RWPE1 (cell line): ENCODE data around the gene CPNE2.
A peak's percentile ranks its signal among the peaks of the same experiment; 100 is the strongest.
"Not testable (repeated sequence)": the region's sequence is repeated elsewhere in the genome, so short reads cannot be mapped to it uniquely, and the experiment has no call there.

Experiments used
- CTCF ChIA-PET: fragments of 350-600 bp; sonication (Branson Sonifier 250); formaldehyde crosslinking; extraction: SDS; loops from one replicate; lab custom pipeline; 2021; lab: Yijun Ruan, JAX
- POLR2A ChIA-PET: fragments of 400-600 bp; formaldehyde crosslinking; extraction: SDS; loops from one replicate; lab custom pipeline; 2020; ENCODE audit warnings: antibody characterized with exemption; ENCODE audit not compliant: low non-redundant PET; lab: Yijun Ruan, JAX
- DNase-seq: peaks from one replicate; pipeline ENCODE4 v3.0.0; 2012; ENCODE audit warnings: low spot score
- H3K27ac ChIP-seq: fragments of 450-650 bp; 2 replicates; pipeline ENCODE4 v1.5.1; 2017
- TF ChIP-seq, protein P1 (sequence below): fragments of 450-650 bp; conservative IDR thresholded peaks from 2 replicates; pipeline ENCODE4 v1.5.1; 2017; ENCODE audit warnings: low read depth, mild to moderate bottlenecking

CPNE2 gene

GRCh38 chr16:57093666-57094564 lies 1.5 kb downstream of the CPNE2 start:
- peak overlapping the region; percentile 77 for H3K27ac ChIP-seq
- TF ChIP-seq, protein P1, sequence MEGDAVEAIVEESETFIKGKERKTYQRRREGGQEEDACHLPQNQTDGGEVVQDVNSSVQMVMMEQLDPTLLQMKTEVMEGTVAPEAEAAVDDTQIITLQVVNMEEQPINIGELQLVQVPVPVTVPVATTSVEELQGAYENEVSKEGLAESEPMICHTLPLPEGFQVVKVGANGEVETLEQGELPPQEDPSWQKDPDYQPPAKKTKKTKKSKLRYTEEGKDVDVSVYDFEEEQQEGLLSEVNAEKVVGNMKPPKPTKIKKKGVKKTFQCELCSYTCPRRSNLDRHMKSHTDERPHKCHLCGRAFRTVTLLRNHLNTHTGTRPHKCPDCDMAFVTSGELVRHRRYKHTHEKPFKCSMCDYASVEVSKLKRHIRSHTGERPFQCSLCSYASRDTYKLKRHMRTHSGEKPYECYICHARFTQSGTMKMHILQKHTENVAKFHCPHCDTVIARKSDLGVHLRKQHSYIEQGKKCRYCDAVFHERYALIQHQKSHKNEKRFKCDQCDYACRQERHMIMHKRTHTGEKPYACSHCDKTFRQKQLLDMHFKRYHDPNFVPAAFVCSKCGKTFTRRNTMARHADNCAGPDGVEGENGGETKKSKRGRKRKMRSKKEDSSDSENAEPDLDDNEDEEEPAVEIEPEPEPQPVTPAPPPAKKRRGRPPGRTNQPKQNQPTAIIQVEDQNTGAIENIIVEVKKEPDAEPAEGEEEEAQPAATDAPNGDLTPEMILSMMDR: no peak
- DNase-seq: no peak
- POLR2A ChIA-PET: no interaction called here
- CTCF ChIA-PET: interaction anchor here (0.5 to 2.7 kb wide), 16 partner anchors 9 to 528 kb away, joined by 3 to 26 read pairs (median 4); partner anchors contain the start of gene ARL2BP

- ChIA-PET CTCF (interaction anchor here (0.6 to 1.0 kb wide), 2 partner anchors 10 to 425 kb away, joined by 3 read pairs; no protein-coding TSS in a partner anchor), POLR2A (no interaction called here)
- DNase-seq: no peak
- H3K27ac ChIP-seq: peak overlapping the region; percentile 23
- TF ChIP-seq, protein P1: no peak
Measured at GRCh38 chr16:57094911-57095310, 2.5 kb downstream of the CPNE2 start.

GRCh38 chr16:57096192-57096591 lies 3.8 kb downstream of the CPNE2 start:
- no peak for DNase-seq
- CTCF ChIA-PET: interaction anchor here (0.6 kb wide), 1 partner anchor 131 kb away, joined by 3 read pairs; no protein-coding TSS in a partner anchor
- TF ChIP-seq, protein P1: no peak
- POLR2A ChIA-PET: no interaction called here
- H3K27ac ChIP-seq: no peak overlapping the region

- CTCF ChIA-PET: interaction anchor here (0.5 to 1.8 kb wide), 3 partner anchors 10 to 132 kb away, joined by 3 to 6 read pairs (median 3); no protein-coding TSS in a partner anchor
- no peak overlapping the region for H3K27ac ChIP-seq
Measured at GRCh38 chr16:57096793-57097192, 4.4 kb downstream of the CPNE2 start.

DNA sequence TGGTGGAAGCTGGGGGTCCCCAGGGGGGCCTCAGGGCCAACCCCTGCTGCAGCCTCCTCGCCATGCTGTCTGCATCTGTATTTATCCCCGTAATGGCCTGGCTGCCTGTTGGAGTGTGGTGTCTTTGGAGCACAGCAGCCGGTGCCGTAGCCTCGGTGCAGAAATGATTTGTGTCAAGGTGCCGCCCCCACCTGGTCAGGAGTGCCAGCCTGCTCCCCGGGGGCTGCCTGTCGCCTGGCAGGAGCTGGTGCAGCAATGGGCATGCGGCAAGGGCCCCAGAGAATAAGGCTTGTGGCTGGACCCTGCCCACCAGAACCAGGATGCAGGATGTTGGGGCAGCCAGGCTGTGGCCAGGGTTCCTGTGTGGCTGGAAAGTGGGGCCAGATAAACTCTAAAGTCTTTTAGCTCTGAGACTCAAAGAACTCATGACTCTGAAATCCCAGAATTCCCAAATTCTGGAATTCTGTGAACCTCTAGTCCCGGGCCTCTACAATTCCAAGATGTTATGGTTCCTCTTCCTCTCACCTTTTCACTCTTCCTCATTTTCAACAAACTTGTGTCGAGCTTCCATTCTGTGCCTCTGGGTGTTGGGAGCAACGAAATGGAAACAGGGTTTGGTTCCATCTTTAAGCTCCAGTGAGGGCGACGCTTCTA lies 5.9 kb downstream of the CPNE2 start:
- no peak for DNase-seq
- CTCF ChIA-PET: interaction anchor here (1.8 kb wide), 1 partner anchor 14 kb away, joined by 6 read pairs; no protein-coding TSS in a partner anchor
- POLR2A ChIA-PET: no interaction called here
- H3K27ac ChIP-seq: 0 out of 2 replicates have a peak overlapping the region, but pooled peaks have one; percentile 14
- TF ChIP-seq, protein P1: no peak

More at GRCh38 chr16:57096793-57097192, 4.4 kb downstream of the CPNE2 start:
- POLR2A ChIA-PET: no interaction called here
- no peak for DNase-seq
- TF ChIP-seq, protein P1: no peak

DNA sequence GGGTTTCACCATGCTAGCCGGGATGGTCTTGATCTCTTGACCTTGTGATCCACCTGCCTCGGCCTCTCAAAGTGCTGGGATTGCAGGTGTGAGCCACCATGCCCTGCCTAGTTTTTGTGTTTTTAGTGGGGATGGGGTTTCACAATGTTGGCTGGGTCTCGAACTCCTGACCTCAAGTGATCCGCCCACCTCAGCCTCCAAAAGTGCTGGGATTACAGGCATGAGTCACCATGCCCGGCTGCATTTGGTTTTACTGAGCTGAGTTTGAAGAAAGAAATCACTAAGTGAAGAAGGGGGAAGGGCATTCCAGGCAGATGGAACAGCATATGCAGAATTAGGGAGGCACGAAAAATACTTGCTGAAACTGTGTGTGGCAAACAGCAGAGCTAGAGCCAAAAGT lies 7.6 kb downstream of the CPNE2 start:
- DNase-seq, POLR2A ChIA-PET: not testable (repeated sequence)
- H3K27ac ChIP-seq: peak overlapping the region; percentile 27; the same call in 1 of the 2 replicates
- CTCF ChIA-PET: interaction anchor here (0.6 to 0.7 kb wide), 2 partner anchors 16 to 311 kb away, joined by 4 to 6 read pairs; no protein-coding TSS in a partner anchor
